Tibial nerve (tissue), 4 donors: ENCODE data around the gene RUNX1. TPM values are rescaled to one million over a fixed set of nuclear protein-coding genes. Genes with fewer than 3 reads are reported as not detected.

Experiments used
- DNase-seq, 2 donors: peaks; one replicate each; pipeline ENCODE4 v3.0.0-alpha.2; 2019; ENCODE audit warnings: low spot score in 2 of 2
- H3K27ac ChIP-seq, 4 donors: fragments of 200-600 bp; sonication (generic) in 3 of 4; one replicate each; pipeline ENCODE4 v1.5.1; 2017 to 2019; ENCODE audit warnings: mild to moderate bottlenecking in 1 of 4
- H3K27me3 ChIP-seq, 2 donors: fragments of 200-600 bp; sonication (generic) in 1 of 2; one replicate each; pipeline versions ENCODE4 v1.5.1 to v1.6.0; 2017 to 2019
- H3K36me3 ChIP-seq, 3 donors: fragments of 200-600 bp; sonication (generic); one replicate each; pipeline ENCODE4 v1.5.1; 2018 to 2019
- H3K4me1 ChIP-seq, 4 donors: fragments of 200-600 bp; sonication (generic) in 3 of 4; one replicate each; pipeline ENCODE4 v1.5.1; 2017 to 2019
- H3K4me3 ChIP-seq, 4 donors: fragments of 200-600 bp; sonication (generic) in 3 of 4; one replicate each; pipeline ENCODE4 v1.5.1; 2017 to 2019; ENCODE audit warnings: mild to moderate bottlenecking in 1 of 4, moderate library complexity in 1 of 4
- H3K9me3 ChIP-seq, 4 donors: fragments of 200-600 bp; sonication (generic) in 3 of 4; one replicate each; pipeline ENCODE4 v1.5.1; 2017 to 2019
- EP300 ChIP-seq, 2 donors: sonication (generic); formaldehyde crosslinking; IDR thresholded peaks; one replicate each; pipeline ENCODE4 v1.6.1; 2017; ENCODE audit warnings: antibody characterized with exemption in 2 of 2, mild to moderate bottlenecking in 1 of 2
- POLR2A ChIP-seq, 2 donors: fragments of 450-650 bp; IDR thresholded peaks; one replicate each; pipeline ENCODE4 v1.6.1; 2017; ENCODE audit warnings: antibody characterized with exemption in 2 of 2, mild to moderate bottlenecking in 2 of 2, moderate library complexity in 2 of 2
- WGBS, 2 donors: methylation state at CpG; one replicate each; pipeline ENCODE4 v1.1.5; 2018; 5-methylcytosine and 5-hydroxymethylcytosine counted together
- total RNA-seq, 4 donors: library from RNA; depleted of rRNA; stranded (reverse); fragments of >200 nt; gene quantifications; one replicate each; pipeline ENCODE4 v1.1.0, GENCODE V29; 2016
- TF ChIP-seq, protein P1 (sequence below), 5 experiments: fragments of 200-600 bp in 3 of 5; fragments of 450-650 bp in 2 of 5; sonication (generic) in 3 of 5; IDR thresholded peaks; one replicate each; pipeline ENCODE4 v1.5.1; 2016 to 2019; ENCODE audit warnings: antibody characterized with exemption in 5 of 5, mild to moderate bottlenecking in 3 of 5, moderate library complexity in 2 of 5

RUNX1 gene
- total RNA-seq, 4 donors from 2014 or later, result 23.6 to 36.9 (median 26.3) TPM

DNA sequence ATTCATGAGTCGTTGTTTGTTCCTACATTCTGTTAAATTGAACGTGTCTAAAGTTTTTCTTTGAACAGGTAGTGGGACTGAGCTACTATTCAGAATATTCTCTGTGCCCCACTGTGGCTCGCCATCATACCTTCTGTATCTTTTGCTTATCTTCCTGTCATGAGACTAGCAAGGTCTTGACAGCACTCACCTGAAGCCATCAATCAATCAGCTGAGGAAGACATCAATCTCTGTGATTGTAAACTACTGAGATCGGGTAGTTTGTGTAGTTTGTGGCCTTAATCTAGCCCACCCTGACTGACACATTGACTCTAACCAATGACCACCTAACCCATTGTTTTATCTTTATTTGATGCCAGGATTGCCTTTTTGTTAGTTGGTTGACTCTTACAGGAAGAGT, 17.7 kb upstream of the RUNX1 start:
- TF ChIP-seq POLR2A (IDR thresholded peaks at IDR 0.05) (no peak), EP300 (IDR thresholded peaks at IDR 0.05) (no peak)
- TF ChIP-seq, protein P1, sequence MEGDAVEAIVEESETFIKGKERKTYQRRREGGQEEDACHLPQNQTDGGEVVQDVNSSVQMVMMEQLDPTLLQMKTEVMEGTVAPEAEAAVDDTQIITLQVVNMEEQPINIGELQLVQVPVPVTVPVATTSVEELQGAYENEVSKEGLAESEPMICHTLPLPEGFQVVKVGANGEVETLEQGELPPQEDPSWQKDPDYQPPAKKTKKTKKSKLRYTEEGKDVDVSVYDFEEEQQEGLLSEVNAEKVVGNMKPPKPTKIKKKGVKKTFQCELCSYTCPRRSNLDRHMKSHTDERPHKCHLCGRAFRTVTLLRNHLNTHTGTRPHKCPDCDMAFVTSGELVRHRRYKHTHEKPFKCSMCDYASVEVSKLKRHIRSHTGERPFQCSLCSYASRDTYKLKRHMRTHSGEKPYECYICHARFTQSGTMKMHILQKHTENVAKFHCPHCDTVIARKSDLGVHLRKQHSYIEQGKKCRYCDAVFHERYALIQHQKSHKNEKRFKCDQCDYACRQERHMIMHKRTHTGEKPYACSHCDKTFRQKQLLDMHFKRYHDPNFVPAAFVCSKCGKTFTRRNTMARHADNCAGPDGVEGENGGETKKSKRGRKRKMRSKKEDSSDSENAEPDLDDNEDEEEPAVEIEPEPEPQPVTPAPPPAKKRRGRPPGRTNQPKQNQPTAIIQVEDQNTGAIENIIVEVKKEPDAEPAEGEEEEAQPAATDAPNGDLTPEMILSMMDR (IDR thresholded peaks at IDR 0.05), result no peak
- DNase-seq, result no peak
- 91% methylated on average over 4 of the region's 4 CpGs for WGBS, 2 donors

DNA sequence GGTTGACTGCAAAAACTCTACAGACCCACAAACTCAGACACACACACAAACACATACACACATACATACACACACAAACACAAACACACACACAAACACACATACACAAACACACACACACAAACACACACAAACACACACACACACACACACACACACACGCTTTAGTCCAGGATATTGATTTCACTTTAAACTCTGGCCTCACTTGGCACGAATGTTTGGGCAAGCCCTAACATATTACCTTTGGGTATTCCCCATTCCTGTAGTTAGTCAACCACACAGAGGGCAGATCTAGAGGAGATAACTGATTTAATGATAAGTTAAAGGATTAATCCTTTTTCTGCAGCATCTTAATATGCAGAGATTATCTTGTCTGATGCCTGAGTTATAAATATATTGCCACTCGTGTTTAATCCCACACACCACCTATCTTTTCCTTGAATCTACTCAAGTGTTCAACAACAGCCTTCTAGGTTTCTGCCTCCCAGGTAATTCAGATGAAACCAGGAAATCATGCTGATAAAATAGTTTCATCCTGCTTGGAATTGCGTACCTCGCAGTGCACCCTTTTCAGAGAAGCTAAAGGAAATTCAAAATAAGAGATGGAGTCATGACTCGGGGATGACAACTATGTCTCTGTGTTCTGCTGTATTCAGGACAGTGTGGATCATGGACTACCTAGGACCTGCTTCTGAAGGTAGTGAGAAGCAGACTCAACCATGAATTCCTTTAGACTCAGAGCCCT, 14.5 kb upstream of the RUNX1 start:
- TF ChIP-seq, protein P1 (IDR thresholded peaks at IDR 0.05), result no peak
- TF ChIP-seq EP300 (IDR thresholded peaks at IDR 0.05), result no peak
- no peak for TF ChIP-seq POLR2A (IDR thresholded peaks at IDR 0.05)
- Histone ChIP-seq H3K27me3 (no peaks in the 10 kb centered on the region), H3K4me1 (no peaks in the 10 kb centered on the region), H3K9me3 (no peaks in the 10 kb centered on the region), H3K36me3 (no peaks in the 10 kb centered on the region), H3K4me3 (no peak overlapping the region), H3K27ac (no peak overlapping the region)
- no peak for DNase-seq
- whole genome bisulfite sequencing, 2 donors, result 87 to 89% methylated on average over 6 of the region's 6 CpGs

More for the DNA sequence above, 17.7 kb upstream of the RUNX1 start:
- no peak overlapping the region for H3K27ac ChIP-seq
- H3K36me3 ChIP-seq, result no peaks in the 10 kb centered on the region
- H3K4me3 ChIP-seq, result no peak overlapping the region
- no peaks in the 10 kb centered on the region for H3K4me1 ChIP-seq
- no peaks in the 10 kb centered on the region for H3K27me3 ChIP-seq
- H3K9me3 ChIP-seq, result no peaks in the 10 kb centered on the region

DNA sequence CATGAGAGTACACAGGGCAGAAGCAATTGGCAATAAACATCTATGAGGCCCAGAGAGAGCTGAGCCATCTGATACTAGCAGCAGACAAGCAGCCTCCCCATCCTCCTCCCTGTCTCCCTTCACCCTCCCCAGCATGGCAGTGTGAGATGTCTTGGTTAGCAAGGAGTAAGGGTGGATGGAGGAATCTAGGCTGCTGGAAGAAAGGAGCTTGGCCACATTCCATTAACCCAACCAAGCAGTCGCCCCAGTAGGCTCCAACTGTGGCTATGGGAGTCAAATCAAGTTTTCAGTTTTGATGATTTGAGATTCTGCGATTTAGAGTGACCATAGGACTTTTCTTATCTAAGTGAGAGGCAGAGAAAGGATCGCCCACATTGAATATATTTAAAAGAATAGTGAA, 12.9 kb upstream of the RUNX1 start:
- Histone ChIP-seq H3K27me3 (no peaks in the 10 kb centered on the region), H3K27ac (no peak overlapping the region), H3K36me3 (no peaks in the 10 kb centered on the region), H3K9me3 (no peaks in the 10 kb centered on the region), H3K4me3 (no peak overlapping the region), H3K4me1 (no peaks in the 10 kb centered on the region)
- DNase-seq, result no peak
- 61 to 81% methylated on average over 3 of the region's 3 CpGs for WGBS, 2 donors
- no peak for TF ChIP-seq EP300 (IDR thresholded peaks at IDR 0.05)
- no peak for TF ChIP-seq POLR2A (IDR thresholded peaks at IDR 0.05)
- TF ChIP-seq, protein P1 (IDR thresholded peaks at IDR 0.05), result no peak

DNA sequence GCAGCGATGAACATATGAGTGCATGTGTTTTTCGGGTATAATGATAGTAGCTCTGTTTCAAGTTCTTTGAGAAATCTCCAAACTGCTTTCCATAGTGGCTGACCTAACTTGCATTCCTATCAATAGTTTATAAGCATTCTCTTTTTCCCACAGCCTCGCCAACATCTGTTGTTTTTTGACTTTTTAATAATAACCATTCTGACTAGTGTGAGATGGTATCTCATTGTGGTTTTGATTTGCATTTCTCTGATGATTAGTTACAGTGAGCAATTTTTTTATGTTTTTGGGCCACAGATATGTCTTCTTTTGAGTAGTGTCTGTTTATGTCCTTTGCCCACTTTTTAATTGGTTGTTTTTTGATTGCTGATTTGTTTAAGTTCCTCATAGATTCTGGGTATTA, 10.6 kb upstream of the RUNX1 start:
- no peaks in the 10 kb centered on the region for H3K9me3 ChIP-seq
- no peak for DNase-seq
- no peak overlapping the region for H3K4me3 ChIP-seq
- no peak overlapping the region for H3K27ac ChIP-seq
- no peaks in the 10 kb centered on the region for H3K27me3 ChIP-seq
- 93 to 96% methylated on average over 3 of the region's 3 CpGs for WGBS, 2 donors
- TF ChIP-seq EP300 (IDR thresholded peaks at IDR 0.05), result no peak
- no peak for TF ChIP-seq POLR2A (IDR thresholded peaks at IDR 0.05)
- TF ChIP-seq, protein P1 (IDR thresholded peaks at IDR 0.05), result no peak
- no peaks in the 10 kb centered on the region for H3K4me1 ChIP-seq
- H3K36me3 ChIP-seq, result no peaks in the 10 kb centered on the region

DNA sequence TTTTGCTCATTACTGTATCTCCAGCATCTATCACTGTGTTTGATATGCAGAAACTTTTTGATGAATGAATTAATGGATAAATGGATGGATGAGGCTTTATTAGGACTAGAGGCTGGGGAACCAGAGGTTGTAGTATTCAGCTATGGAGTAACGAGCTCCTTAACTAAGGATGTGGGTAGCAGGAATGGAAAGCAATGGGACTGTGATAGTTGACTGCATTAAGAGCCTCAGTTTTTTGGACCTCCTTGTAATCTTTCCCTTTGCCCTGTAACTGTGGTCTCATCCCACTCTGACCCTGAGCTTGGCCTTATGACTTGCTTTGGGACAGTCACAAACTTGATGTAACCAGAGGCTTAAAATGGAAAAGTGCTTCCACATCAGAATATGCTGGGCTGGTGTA, 9.0 kb upstream of the RUNX1 start:
- Histone ChIP-seq H3K27ac (no peak overlapping the region), H3K36me3 (no peaks in the 10 kb centered on the region), H3K4me1 (peaks cover 0 to 10% (median 2%) of the 10 kb centered on the region in 4 donors), H3K4me3 (no peak overlapping the region), H3K9me3 (no peaks in the 10 kb centered on the region), H3K27me3 (no peaks in the 10 kb centered on the region)
- TF ChIP-seq EP300 (IDR thresholded peaks at IDR 0.05) (no peak), POLR2A (IDR thresholded peaks at IDR 0.05) (no peak)
- TF ChIP-seq, protein P1 (IDR thresholded peaks at IDR 0.05), result no peak
- DNase-seq, result no peak
- 92 to 95% methylated on average over 1 of the region's 1 CpG for WGBS, 2 donors
